CD4-positive, alpha-beta T cell treated with Interferon gamma for 1 hour (primary cell): Measurements from ENCODE around the gene ADSS1.

Experiments
- DNase-seq: peaks from one replicate; pipeline ENCODE4 v3.0.0-alpha.2; 2020

Gene ADSS1

GRCh38 chr14:104751539-104752422, 27.8 kb downstream of the ADSS1 start:
- no peak for DNase-seq

- DNase-seq: no peak
These were observed 28.4 kb downstream of the ADSS1 start for GRCh38 chr14:104752423-104752734.

GRCh38 chr14:104752735-104753527, 28.9 kb downstream of the ADSS1 start, which contains the start of gene SIVA1:
Gene SIVA1, plus strand, starts transcription at chr14:104753147. Its CDS starts 55 bp downstream, at chr14:104753202.
- peak; percentile 99 for DNase-seq

- DNase-seq: no peak
These were observed 29.6 kb downstream of the ADSS1 start for GRCh38 chr14:104753528-104754212.

GRCh38 chr14:104754213-104754851, 30.3 kb downstream of the ADSS1 start:
- DNase-seq: no peak

- DNase-seq: no peak
These were observed 31.6 kb downstream of the ADSS1 start for GRCh38 chr14:104755621-104756020.

- DNase-seq: no peak
These were observed 32.6 kb downstream of the ADSS1 start for GRCh38 chr14:104756477-104757237.

- DNase-seq: no peak
These were observed 33.2 kb downstream of the ADSS1 start for GRCh38 chr14:104757238-104757585.

GRCh38 chr14:104757681-104758392, 33.8 kb downstream of the ADSS1 start:
- no peak for DNase-seq

- DNase-seq: no peak
These were observed 35.2 kb downstream of the ADSS1 start for GRCh38 chr14:104758981-104759969.

- DNase-seq: no peak
These were observed 41.5 kb downstream of the ADSS1 start for GRCh38 chr14:104765517-104765916.

GRCh38 chr14:104766256-104766862, 42.3 kb downstream of the ADSS1 start:
- DNase-seq: no peak

GRCh38 chr14:104766863-104767633, 43.0 kb downstream of the ADSS1 start:
- DNase-seq: no peak

GRCh38 chr14:104767634-104767918, 43.5 kb downstream of the ADSS1 start:
- no peak for DNase-seq

- peak; percentile 86 for DNase-seq
These were observed 44.7 kb downstream of the ADSS1 start for GRCh38 chr14:104768437-104769323.

- DNase-seq: no peak
These were observed 45.5 kb downstream of the ADSS1 start for GRCh38 chr14:104769324-104770071.

- DNase-seq: no peak
These were observed 46.1 kb downstream of the ADSS1 start for GRCh38 chr14:104770072-104770579.
